ENCODE results near the gene ZG16. TPM values are rescaled to one million over a fixed set of nuclear protein-coding genes. Genes with fewer than 3 reads are reported as not detected.
"Not testable (repeated sequence)": the region's sequence is repeated elsewhere in the genome, so short reads cannot be mapped to it uniquely, and the experiment has no call there.

ZG16 gene
- total and polyA plus RNA-seq, 9 of the 15 experiments (the other 6 are each of a cell fraction or from before 2014, with no cell fraction given), result 0.04 TPM; not detected in 8

DNA sequence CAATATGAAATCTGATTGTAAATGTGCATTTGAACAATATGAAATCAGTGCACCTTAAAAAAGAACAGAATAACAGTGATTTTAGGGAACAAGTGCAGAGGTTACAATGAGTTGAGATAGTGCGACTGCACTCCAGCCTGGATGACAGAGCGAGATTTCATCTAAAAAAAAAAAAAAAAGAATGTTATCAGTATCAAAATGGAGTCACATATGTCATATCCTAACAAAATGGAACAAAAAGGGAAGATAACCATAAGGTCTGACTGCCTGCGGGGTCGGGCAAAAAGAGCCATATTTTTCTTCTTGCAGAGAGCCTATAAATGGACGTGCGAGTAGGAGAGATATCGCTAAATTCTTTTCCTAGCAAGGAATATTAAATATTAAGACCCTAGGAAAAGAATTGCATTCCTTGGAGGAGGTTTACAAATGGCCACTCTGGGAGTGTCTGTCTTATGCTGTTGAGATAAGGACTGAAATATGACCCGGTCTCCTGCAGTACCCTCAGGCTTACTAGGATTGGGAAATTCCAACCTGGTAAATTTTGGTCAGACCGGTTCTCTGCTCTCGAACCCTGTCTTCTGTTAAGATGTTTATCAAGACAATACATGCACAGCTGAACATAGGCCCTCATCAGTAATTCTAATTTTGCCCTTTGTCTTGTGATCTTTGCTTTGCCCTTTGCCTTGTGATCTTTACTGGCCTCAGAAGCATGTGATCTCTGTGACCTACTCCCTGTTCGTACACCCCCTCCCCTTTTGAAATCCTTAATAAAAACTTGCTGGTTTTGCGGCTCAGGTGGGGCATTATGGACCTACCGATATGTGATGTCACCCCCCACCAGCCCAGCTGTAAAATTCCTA lies 5.3 kb downstream of the ZG16 start (continued):
- TF ChIP-seq SMAD3 (CRISPR knock-in tag; conservative IDR thresholded peaks at IDR 0.05) (peak; percentile 95), CXXC5 (CRISPR knock-in tag; IDR thresholded peaks at IDR 0.05) (peak; percentile 70), ZNF3 (CRISPR knock-in tag; IDR thresholded peaks at IDR 0.05) (peak; percentile 25; the same call in 1 of the 2 replicates), NFXL1 (CRISPR knock-in tag; IDR thresholded peaks at IDR 0.05) (peak; percentile 88), ZNF165 (CRISPR knock-in tag; IDR thresholded peaks at IDR 0.05; ENCODE audit: borderline replicate concordance) (peak; percentile 65; the same call in 1 of the 2 replicates), SOX6 (IDR thresholded peaks at IDR 0.05) (peak; percentile 77), GTF2A2 (tag; IDR thresholded peaks at IDR 0.05) (peak; percentile 85), CBFA2T3 (IDR thresholded peaks at IDR 0.05) (peak; percentile 75), PHF21A (IDR thresholded peaks at IDR 0.05; ENCODE audit: borderline replicate concordance, low read depth) (peak; percentile 86; the same call in 1 of the 2 replicates), NR4A1 (tag; IDR thresholded peaks at IDR 0.05) (peak; percentile 98), ZSCAN32 (CRISPR knock-in tag; IDR thresholded peaks at IDR 0.05) (0 out of 2 replicates have a peak, but pooled peaks have one; percentile 53), ZFX (CRISPR knock-in tag; IDR thresholded peaks at IDR 0.05) (peak; percentile 42; the same call in 1 of the 2 replicates), ZNF589 (CRISPR knock-in tag; IDR thresholded peaks at IDR 0.05; ENCODE audit: low read depth) (peak; percentile 92), DPF2 (IDR thresholded peaks at IDR 0.05) (peak; percentile 30; the same call in 1 of the 2 replicates), TSC22D4 (tag; IDR thresholded peaks at IDR 0.05) (0 out of 2 replicates have a peak, but pooled peaks have one; percentile 59), ZNF707 (CRISPR knock-in tag; conservative IDR thresholded peaks at IDR 0.05) (peak; percentile 70)
- TF ChIP-seq, protein P1, sequence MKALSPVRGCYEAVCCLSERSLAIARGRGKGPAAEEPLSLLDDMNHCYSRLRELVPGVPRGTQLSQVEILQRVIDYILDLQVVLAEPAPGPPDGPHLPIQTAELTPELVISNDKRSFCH (CRISPR knock-in tag; IDR thresholded peaks at IDR 0.05), result not testable (repeated sequence)
- TF ChIP-seq, protein P1 (tag; IDR thresholded peaks at IDR 0.05), result peak; percentile 98
- not testable (repeated sequence) for TF ChIP-seq NR4A1 (CRISPR knock-in tag; IDR thresholded peaks at IDR 0.05)
- TF ChIP-seq, protein P2, sequence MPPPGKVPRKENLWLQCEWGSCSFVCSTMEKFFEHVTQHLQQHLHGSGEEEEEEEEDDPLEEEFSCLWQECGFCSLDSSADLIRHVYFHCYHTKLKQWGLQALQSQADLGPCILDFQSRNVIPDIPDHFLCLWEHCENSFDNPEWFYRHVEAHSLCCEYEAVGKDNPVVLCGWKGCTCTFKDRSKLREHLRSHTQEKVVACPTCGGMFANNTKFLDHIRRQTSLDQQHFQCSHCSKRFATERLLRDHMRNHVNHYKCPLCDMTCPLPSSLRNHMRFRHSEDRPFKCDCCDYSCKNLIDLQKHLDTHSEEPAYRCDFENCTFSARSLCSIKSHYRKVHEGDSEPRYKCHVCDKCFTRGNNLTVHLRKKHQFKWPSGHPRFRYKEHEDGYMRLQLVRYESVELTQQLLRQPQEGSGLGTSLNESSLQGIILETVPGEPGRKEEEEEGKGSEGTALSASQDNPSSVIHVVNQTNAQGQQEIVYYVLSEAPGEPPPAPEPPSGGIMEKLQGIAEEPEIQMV (tag; conservative IDR thresholded peaks at IDR 0.05; ENCODE audit: low read depth), result peak; percentile 90
- TF ChIP-seq, protein P3, sequence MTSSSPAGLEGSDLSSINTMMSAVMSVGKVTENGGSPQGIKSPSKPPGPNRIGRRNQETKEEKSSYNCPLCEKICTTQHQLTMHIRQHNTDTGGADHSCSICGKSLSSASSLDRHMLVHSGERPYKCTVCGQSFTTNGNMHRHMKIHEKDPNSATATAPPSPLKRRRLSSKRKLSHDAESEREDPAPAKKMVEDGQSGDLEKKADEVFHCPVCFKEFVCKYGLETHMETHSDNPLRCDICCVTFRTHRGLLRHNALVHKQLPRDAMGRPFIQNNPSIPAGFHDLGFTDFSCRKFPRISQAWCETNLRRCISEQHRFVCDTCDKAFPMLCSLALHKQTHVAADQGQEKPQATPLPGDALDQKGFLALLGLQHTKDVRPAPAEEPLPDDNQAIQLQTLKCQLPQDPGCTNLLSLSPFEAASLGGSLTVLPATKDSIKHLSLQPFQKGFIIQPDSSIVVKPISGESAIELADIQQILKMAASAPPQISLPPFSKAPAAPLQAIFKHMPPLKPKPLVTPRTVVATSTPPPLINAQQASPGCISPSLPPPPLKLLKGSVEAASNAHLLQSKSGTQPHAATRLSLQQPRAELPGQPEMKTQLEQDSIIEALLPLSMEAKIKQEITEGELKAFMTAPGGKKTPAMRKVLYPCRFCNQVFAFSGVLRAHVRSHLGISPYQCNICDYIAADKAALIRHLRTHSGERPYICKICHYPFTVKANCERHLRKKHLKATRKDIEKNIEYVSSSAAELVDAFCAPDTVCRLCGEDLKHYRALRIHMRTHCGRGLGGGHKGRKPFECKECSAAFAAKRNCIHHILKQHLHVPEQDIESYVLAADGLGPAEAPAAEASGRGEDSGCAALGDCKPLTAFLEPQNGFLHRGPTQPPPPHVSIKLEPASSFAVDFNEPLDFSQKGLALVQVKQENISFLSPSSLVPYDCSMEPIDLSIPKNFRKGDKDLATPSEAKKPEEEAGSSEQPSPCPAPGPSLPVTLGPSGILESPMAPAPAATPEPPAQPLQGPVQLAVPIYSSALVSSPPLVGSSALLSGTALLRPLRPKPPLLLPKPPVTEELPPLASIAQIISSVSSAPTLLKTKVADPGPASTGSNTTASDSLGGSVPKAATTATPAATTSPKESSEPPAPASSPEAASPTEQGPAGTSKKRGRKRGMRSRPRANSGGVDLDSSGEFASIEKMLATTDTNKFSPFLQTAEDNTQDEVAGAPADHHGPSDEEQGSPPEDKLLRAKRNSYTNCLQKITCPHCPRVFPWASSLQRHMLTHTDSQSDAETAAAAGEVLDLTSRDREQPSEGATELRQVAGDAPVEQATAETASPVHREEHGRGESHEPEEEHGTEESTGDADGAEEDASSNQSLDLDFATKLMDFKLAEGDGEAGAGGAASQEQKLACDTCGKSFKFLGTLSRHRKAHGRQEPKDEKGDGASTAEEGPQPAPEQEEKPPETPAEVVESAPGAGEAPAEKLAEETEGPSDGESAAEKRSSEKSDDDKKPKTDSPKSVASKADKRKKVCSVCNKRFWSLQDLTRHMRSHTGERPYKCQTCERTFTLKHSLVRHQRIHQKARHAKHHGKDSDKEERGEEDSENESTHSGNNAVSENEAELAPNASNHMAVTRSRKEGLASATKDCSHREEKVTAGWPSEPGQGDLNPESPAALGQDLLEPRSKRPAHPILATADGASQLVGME (CRISPR knock-in tag; IDR thresholded peaks at IDR 0.05), result peak; percentile 42; the same call in 1 of the 2 replicates
